K562 (cell line): ENCODE results near the gene RASSF7. TPM values are rescaled to one million over a fixed set of nuclear protein-coding genes. Genes with fewer than 3 reads are reported as not detected.

ENCODE experiments used
- ARID4B ChIP-seq: sonication (generic); formaldehyde crosslinking; IDR thresholded peaks from 2 replicates; pipeline ENCODE4 v1.8.0; 2022; ENCODE audit warnings: mild to moderate bottlenecking, missing genetic modification reagents
- MCM5 ChIP-seq: fragments of 450-650 bp; IDR thresholded peaks from 2 replicates; pipeline ENCODE4 v1.6.1; 2016; ENCODE audit warnings: low read depth
- NBN ChIP-seq: fragments of 450-650 bp; IDR thresholded peaks from 2 replicates; pipeline ENCODE4 v1.6.1; 2016; ENCODE audit warnings: low read depth, mild to moderate bottlenecking
- SMARCA5 ChIP-seq: fragments of 450-650 bp; IDR thresholded peaks from 2 replicates; pipeline ENCODE4 v1.6.1; 2016
- SRSF9 ChIP-seq: fragments of 200-400 bp; formaldehyde crosslinking; IDR thresholded peaks from 2 replicates; pipeline ENCODE4 v1.6.1; 2017; ENCODE audit warnings: low read depth, low read length, borderline replicate concordance
- TBP ChIP-seq: optimal IDR thresholded peaks from 2 replicates; pipeline ENCODE3; 2011; ENCODE audit warnings: low read depth, low read length, improper control_type of control experiment
- ZNF354B ChIP-seq: fragments of 250-450 bp; sonication (Bioruptor Pico); IDR thresholded peaks from 2 replicates; pipeline ENCODE4 v1.4.0; 2020
- ZNF592 ChIP-seq: fragments of 450-650 bp; IDR thresholded peaks from 2 replicates; pipeline ENCODE4 v1.6.1; 2017; ENCODE audit warnings: antibody characterized with exemption, mild to moderate bottlenecking
- ZNF699 ChIP-seq: fragments of 250-450 bp; sonication (Bioruptor Pico); IDR thresholded peaks from 2 replicates; pipeline ENCODE4 v1.8.0; 2021; ENCODE audit warnings: mild to moderate bottlenecking, moderate library complexity; ENCODE audit not compliant: insufficient replicate concordance
- polyA plus RNA-seq, 8 experiments: library from polyadenylated mRNA; depleted of rRNA in 4 of 8; stranded (reverse) in 5 of 8; unstranded in 3 of 8; fragments of >200 nt; fragmentation: Nextera tagmentation in 2 of 8; fragmentation: Illumina TruSeq in 1 of 8; extraction: Ambion mirVana in 2 of 8; extraction: Trizol in 1 of 8; gene quantifications; 2 replicates each; pipeline versions ENCODE4 v1.2.1 to v1.2.3, GENCODE V29; 2011 to 2014; ENCODE audit warnings: inconsistent platforms in 1 of 8, missing spikeins in 1 of 8
- total RNA-seq, 7 experiments: library from RNA; depleted of rRNA in 6 of 7; stranded (reverse); fragments of >200 nt in 6 of 7; fragmentation: Illumina TruSeq in 2 of 7; extraction: Trizol in 2 of 7; gene quantifications; 2 replicates each; pipeline versions ENCODE4 v1.2.1 to v1.2.3, GENCODE V29; 2011 to 2021; ENCODE audit warnings: low replicate concordance in 1 of 7
- TF ChIP-seq, protein P1 (sequence below): sonication (generic); formaldehyde crosslinking; IDR thresholded peaks from 2 replicates; pipeline ENCODE4 v1.8.0; 2022; ENCODE audit warnings: missing genetic modification reagents, mild to moderate bottlenecking, borderline replicate concordance

Gene RASSF7
- total and polyA plus RNA-seq, 9 of the 15 experiments (the other 6 are each of a cell fraction or from before 2014, with no cell fraction given), result 0.41 to 45.2 (median 18.6) TPM

DNA sequence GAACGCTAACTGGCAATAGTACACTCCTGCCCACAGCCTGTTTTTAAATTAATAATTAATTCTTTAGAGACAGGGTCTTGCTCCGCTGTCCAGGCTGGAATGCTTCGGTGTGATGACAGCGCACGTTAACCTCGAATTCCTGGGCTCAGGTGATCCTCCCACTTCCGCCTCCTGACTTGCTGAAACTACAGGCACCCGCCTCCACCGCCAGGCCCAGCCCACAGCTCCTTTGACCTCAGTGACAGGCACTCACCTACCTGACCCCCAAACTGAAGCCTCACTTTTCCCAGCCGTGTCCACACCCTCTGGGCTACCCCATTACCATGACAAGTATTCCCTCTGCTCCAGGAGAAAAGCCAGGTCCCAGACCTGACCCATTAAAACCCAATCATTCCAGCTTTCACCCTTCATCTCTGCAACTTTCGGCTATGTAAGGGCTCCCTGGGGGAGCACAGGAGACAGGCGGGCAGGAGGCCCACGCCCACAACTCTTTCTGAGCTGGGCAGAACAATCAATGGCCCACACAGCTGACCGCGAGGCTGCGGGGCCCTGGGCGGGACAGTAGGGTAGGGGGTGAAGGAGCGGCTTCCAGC lies 962 bp upstream of the RASSF7 start (continued):
- peak; percentile 17; the same call in 1 of the 2 replicates for TF ChIP-seq ARID4B (CRISPR knock-in tag)
- TF ChIP-seq ZNF699 (CRISPR knock-in tag), result no peak
- TF ChIP-seq ZNF354B (CRISPR knock-in tag), result no peak
- TF ChIP-seq SMARCA5, result no peak
- peak; percentile 22 for TF ChIP-seq TBP
- TF ChIP-seq, protein P1, sequence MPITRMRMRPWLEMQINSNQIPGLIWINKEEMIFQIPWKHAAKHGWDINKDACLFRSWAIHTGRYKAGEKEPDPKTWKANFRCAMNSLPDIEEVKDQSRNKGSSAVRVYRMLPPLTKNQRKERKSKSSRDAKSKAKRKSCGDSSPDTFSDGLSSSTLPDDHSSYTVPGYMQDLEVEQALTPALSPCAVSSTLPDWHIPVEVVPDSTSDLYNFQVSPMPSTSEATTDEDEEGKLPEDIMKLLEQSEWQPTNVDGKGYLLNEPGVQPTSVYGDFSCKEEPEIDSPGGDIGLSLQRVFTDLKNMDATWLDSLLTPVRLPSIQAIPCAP (CRISPR knock-in tag), result no peak
- TF ChIP-seq ZNF592, result no peak
- no peak for TF ChIP-seq SRSF9
- no peak for TF ChIP-seq NBN
- TF ChIP-seq MCM5, result no peak
